Spinal cord (tissue), 10 donors: ENCODE data around the gene MEOX1. TPM values are rescaled to one million over a fixed set of nuclear protein-coding genes. Genes with fewer than 3 reads are reported as not detected.

Source experiments
- DNase-seq, 6 donors: peaks; one replicate each; pipeline versions ENCODE4 v3.0.0 to v3.0.0-alpha.2; 2013 to 2015; ENCODE audit warnings: low spot score in 6 of 6, low read depth in 4 of 6
- H3K27ac ChIP-seq: one replicate; pipeline ENCODE4 v1.5.1; 2013; ENCODE audit warnings: low read depth, low read length, control low read depth
- H3K27me3 ChIP-seq: one replicate; pipeline ENCODE4 v1.6.1; 2013; ENCODE audit warnings: low read length; ENCODE audit not compliant: control insufficient read depth, insufficient read depth
- H3K36me3 ChIP-seq: one replicate; pipeline ENCODE4 v1.6.1; 2013; ENCODE audit warnings: low read length; ENCODE audit not compliant: control insufficient read depth, insufficient read depth
- H3K4me1 ChIP-seq: one replicate; pipeline ENCODE4 v1.6.1; 2013; ENCODE audit warnings: low read length; ENCODE audit not compliant: control insufficient read depth, insufficient read depth
- H3K4me3 ChIP-seq: one replicate; pipeline ENCODE4 v1.5.1; 2013; ENCODE audit warnings: low read depth, low read length, control low read depth
- H3K9me3 ChIP-seq: one replicate; pipeline ENCODE4 v1.6.1; 2013; ENCODE audit warnings: low read length; ENCODE audit not compliant: control insufficient read depth, insufficient read depth
- WGBS: methylation state at CpG from one replicate; pipeline ENCODE4 v1.1.5; 2013; ENCODE audit warnings: missing lambda C conversion rate; ENCODE audit not compliant: insufficient coverage; 5-methylcytosine and 5-hydroxymethylcytosine counted together
- polyA plus RNA-seq, 2 donors: library from polyadenylated mRNA; unstranded; fragments of 120-200 nt; gene quantifications; one replicate each; pipeline ENCODE4 v1.2.1, GENCODE V29; 2013; ENCODE audit not compliant: insufficient read length in 2 of 2
- total RNA-seq, 2 donors: library from RNA; depleted of rRNA in 1 of 2; stranded (reverse); fragments of 120-200 nt in 1 of 2; fragments of >200 nt in 1 of 2; gene quantifications; one replicate each; pipeline versions ENCODE4 v1.2.3 to v1.2.4, GENCODE V29; 2013 to 2014
- donor health status: healthy.

The MEOX1 gene
- total and polyA plus RNA-seq, 4 donors: 0.35 to 2.3 (median 1.7) TPM

GRCh38 chr17:43662413-43663141 is 855 bp upstream of the MEOX1 start:
- no peak overlapping the region for H3K4me3 ChIP-seq
- no peaks in the 10 kb centered on the region for H3K36me3 ChIP-seq
- H3K9me3 ChIP-seq: no peaks in the 10 kb centered on the region
- WGBS: 28% methylated on average over 8 of the region's 12 CpGs
- peaks cover 3% of the 10 kb centered on the region for H3K27me3 ChIP-seq
- H3K4me1 ChIP-seq: peaks cover 47% of the 10 kb centered on the region
- DNase-seq: no peak
- H3K27ac ChIP-seq: peak overlapping the region; percentile 33

DNA sequence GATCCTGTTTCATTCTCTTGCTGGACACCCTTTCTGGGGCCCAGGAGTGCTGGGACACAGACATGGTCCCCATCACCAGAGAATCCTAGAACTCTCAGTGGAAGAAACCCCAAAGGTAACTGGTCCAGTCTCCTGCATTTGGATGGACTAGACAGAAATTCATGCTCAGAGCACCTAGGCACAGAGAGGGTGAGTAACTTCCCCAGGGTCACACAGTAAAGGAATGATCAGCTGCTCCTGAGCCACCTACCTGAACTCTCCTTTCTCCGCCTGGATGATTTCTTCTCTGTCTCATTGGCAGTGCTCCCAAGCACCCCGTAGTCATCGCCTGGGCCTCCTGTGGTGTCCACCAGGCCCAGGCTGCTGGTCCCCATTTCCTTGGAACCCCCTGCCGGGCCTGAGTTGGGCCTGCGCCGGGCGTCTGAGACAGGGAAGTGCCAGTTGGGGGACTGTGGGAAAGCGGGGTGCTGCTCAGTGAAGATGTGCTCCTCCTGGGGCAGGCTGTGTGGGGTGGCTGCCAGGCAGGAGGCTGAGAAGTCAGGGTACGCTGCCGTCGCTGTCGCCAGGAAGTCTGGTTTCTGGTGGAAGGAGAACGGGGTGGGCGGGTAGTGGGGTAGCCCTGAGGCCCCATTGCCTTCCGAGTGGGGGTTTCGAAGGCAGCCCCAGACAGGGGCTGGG is 767 bp downstream of the MEOX1 start:
- Histone ChIP-seq H3K4me1 (peaks cover 47% of the 10 kb centered on the region), H3K27me3 (peaks cover 3% of the 10 kb centered on the region), H3K9me3 (no peaks in the 10 kb centered on the region), H3K36me3 (no peaks in the 10 kb centered on the region), H3K4me3 (no peak overlapping the region), H3K27ac (no peak overlapping the region)
- 74% methylated on average over 12 of the region's 16 CpGs for WGBS
- no peak for DNase-seq

DNA sequence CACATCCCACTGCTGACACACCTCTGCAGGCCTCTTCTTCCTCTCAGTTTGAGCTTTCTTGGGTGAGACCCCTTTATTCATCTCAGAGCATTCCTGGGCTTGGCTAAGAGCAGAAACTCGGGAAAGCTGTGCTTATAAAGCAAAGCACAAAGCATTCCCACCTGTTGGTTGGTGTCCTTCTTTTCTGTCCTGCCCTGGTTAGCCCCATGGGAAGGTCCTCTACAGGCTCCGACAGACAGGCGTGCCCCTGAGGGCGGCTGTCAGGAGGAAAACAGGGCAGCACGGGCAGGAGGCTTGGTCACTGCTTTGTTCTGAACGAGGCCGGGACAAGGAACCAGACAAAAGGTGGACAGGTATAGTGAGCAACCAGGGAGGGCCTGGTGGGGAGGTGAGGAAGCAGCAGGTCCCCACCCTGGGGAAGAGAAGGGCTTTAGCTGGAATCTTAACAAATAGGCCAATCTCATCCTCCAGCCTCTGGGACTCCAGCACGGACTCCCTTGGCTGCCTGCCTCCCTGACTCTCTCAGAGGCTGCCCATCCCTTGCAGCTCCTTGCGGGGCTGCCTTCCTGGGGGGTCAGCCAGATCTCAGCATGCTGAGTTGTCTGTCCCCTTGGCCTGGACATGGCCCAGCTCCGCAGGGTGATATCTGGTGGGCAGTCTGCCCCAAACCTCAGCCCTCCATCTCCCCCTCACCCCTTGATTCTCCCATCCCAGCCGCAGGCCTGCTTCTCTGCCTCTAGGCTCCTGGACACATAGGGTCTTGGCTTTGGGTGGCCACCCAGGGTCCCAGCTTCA is 1.7 kb downstream of the MEOX1 start:
- Histone ChIP-seq H3K4me1 (peaks cover 40% of the 10 kb centered on the region), H3K27me3 (peaks cover 3% of the 10 kb centered on the region), H3K9me3 (no peaks in the 10 kb centered on the region), H3K4me3 (no peak overlapping the region), H3K36me3 (no peaks in the 10 kb centered on the region), H3K27ac (no peak overlapping the region)
- 72% methylated on average over 11 of the region's 11 CpGs for WGBS
- no peak for DNase-seq

DNA sequence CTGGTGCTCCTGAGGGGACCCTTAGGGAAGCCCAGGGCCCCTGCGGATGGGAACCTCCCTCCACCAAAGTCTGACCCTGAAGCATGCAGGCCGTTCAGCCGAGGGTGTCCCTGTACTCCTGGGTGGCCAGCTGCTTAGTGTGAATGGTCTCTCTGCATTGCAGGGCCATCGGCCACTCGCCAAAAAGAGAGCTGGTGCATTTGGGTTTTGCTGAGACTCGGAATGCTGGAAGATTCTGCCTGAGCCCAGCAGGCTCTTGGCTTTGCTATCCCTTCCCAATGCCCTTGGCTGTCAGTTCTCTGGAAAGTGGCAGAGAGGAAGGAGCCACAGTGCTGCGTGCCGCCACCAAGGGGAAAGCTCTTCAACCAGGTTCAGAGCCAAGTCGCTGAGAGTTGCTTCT is 2.8 kb downstream of the MEOX1 start:
- peaks cover 3% of the 10 kb centered on the region for H3K27me3 ChIP-seq
- H3K36me3 ChIP-seq: no peaks in the 10 kb centered on the region
- H3K4me1 ChIP-seq: peaks cover 40% of the 10 kb centered on the region
- H3K27ac ChIP-seq: peak overlapping the region; percentile 25
- WGBS: 45% methylated on average over 6 of the region's 9 CpGs
- no peak overlapping the region for H3K4me3 ChIP-seq
- no peaks in the 10 kb centered on the region for H3K9me3 ChIP-seq
- peak in 1 of 6 donors; percentile 47 for DNase-seq

DNA sequence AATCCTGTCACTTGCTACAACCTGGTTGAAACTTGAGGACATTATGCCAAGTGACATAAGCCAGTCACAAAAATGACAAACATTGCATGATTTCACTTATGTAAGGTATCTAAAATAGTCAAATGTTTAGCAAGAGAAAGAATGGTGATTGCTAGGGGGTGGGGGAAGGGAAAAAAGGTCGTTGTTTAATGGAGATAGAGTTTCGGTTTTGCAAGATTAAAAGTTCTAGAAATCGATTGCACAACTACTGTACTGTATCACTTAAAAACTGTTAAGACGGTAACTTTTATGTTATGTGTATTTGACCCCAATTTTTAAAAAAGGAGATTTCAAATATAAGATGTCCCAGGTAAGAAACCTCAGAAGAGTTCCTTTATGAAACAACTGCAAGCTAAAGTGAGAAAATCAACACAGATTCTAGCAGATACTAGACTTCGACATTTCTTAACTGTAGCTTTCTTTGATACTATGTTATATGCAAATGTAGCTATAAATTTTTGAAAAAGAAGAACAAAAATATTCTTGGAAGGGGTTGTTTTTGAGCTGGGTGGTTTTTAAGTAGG is 5.9 kb downstream of the MEOX1 start:
- peaks cover 22% of the 10 kb centered on the region for H3K4me1 ChIP-seq
- peaks cover 3% of the 10 kb centered on the region for H3K27me3 ChIP-seq
- H3K9me3 ChIP-seq: no peaks in the 10 kb centered on the region
- H3K4me3 ChIP-seq: no peak overlapping the region
- DNase-seq: no peak
- no peak overlapping the region for H3K27ac ChIP-seq
- WGBS: 20% methylated on average over 1 of the region's 5 CpGs
- H3K36me3 ChIP-seq: no peaks in the 10 kb centered on the region

- Histone ChIP-seq H3K27me3 (peaks cover 2% of the 10 kb centered on the region), H3K36me3 (no peaks in the 10 kb centered on the region), H3K4me3 (no peak overlapping the region), H3K9me3 (no peaks in the 10 kb centered on the region), H3K27ac (no peak overlapping the region), H3K4me1 (no peaks in the 10 kb centered on the region)
- 64% methylated on average over 5 of the region's 6 CpGs for WGBS
- DNase-seq: no peak
Measured at GRCh38 chr17:43652124-43652480, 9.6 kb downstream of the MEOX1 start.

DNA sequence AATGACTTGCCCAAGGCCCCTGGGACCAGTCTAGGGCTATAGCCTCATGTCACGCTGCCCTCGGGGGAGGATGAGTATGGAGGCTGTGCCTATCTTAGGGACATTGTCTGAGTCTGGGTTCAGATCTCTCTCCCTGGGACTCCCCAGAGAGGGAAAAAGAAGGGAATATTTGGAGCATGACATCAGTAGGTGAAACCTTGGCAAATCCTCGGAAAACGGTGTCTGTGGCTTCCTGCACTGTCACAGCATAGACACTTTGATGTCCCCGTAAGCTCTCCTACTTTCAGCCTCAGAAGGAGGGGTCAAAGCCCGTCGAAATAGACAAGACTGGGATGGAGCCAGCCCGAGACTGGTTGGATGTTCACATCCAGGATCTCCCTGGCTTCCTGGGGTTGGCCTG is 11.3 kb downstream of the MEOX1 start:
- WGBS: 89% methylated on average over 8 of the region's 8 CpGs

DNA sequence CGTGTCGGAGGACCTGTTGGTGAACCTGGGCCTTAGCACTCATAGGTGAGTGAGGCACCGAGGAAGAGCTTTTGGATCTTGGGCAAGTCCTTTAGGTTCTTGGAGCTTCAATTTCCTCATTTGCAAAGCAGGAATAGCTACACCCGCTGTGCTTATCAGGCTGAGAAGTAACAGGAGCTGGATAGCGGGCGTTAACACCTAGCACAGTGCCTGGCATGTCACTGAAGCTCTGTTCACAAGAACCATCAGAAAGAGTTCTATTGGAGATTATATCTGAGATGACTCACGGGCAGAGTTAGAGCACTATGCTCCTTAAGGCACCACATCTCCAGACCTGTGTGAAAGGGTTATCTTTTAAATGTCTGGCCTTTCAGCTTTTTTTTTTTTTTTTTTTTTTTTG is 12.8 kb downstream of the MEOX1 start:
- Histone ChIP-seq H3K27ac (no peak overlapping the region), H3K4me1 (peaks cover 13% of the 10 kb centered on the region), H3K4me3 (no peak overlapping the region), H3K9me3 (no peaks in the 10 kb centered on the region), H3K36me3 (no peaks in the 10 kb centered on the region), H3K27me3 (peaks cover 7% of the 10 kb centered on the region)
- no peak for DNase-seq
- 91% methylated on average over 3 of the region's 7 CpGs for WGBS

More for the DNA sequence above, 11.3 kb downstream of the MEOX1 start:
- Histone ChIP-seq H3K9me3 (no peaks in the 10 kb centered on the region), H3K27me3 (peaks cover 7% of the 10 kb centered on the region), H3K36me3 (no peaks in the 10 kb centered on the region), H3K27ac (no peak overlapping the region), H3K4me1 (peaks cover 11% of the 10 kb centered on the region), H3K4me3 (no peak overlapping the region)
- no peak for DNase-seq

DNA sequence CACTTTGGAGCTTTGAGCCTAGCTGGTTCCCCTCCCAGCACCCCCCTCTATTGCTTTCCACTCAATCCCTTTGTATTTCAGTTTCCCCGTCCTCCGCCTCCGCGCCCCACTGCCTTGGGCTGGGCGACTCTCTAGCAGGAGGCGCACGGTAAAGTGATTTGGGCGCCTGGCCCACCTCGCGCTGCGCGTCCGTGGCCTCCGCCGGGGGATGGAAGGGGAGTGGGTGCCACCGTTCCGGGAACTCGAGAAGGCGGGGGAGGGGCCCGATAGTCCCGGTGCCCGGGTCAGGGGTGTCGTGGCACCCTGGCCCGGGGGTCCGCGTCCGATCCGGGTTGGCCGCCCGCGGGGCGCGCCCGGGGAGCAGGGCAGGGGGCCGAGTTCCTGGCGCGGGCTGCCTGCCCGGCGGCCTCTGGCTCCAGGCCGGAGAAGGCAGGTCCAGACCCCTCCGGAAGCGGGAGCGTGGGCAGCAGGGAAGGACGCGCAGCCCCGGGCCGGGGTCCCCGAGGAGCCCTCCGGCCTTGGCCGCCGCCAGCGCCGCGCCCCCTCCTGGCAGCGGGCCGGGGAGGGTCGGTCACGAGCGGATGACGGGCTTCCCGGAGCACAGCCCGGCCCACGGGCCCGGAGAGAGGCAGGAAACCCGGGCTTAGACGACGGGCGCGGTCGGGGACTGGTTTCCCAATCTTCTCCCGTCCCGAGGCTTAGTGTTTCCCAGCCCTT is 15.8 kb downstream of the MEOX1 start:
- peaks cover 7% of the 10 kb centered on the region for H3K27me3 ChIP-seq
- H3K27ac ChIP-seq: peak overlapping the region; percentile 52

More for the DNA sequence above, 15.8 kb downstream of the MEOX1 start:
- Histone ChIP-seq H3K4me3 (peak overlapping the region; percentile 33), H3K9me3 (no peaks in the 10 kb centered on the region), H3K36me3 (no peaks in the 10 kb centered on the region), H3K4me1 (peaks cover 13% of the 10 kb centered on the region)
- WGBS: 8% methylated on average over 69 of the region's 72 CpGs
- DNase-seq: peak in 2 of 6 donors; percentile 34 to 66
